SK-N-MC (cell line): Measurements from ENCODE around the gene TPRX2.

Experiments used
- EZH2 ChIP-seq: fragments of 200-600 bp; sonication (generic); IDR thresholded peaks from one replicate; pipeline ENCODE4 v1.6.1; 2017; ENCODE audit warnings: antibody characterized with exemption
- POLR2AphosphoS5 ChIP-seq: IDR thresholded peaks from 2 replicates; pipeline ENCODE4 v1.6.1; 2012; ENCODE audit warnings: mild to moderate bottlenecking, low read depth, low read length, borderline replicate concordance

DNA sequence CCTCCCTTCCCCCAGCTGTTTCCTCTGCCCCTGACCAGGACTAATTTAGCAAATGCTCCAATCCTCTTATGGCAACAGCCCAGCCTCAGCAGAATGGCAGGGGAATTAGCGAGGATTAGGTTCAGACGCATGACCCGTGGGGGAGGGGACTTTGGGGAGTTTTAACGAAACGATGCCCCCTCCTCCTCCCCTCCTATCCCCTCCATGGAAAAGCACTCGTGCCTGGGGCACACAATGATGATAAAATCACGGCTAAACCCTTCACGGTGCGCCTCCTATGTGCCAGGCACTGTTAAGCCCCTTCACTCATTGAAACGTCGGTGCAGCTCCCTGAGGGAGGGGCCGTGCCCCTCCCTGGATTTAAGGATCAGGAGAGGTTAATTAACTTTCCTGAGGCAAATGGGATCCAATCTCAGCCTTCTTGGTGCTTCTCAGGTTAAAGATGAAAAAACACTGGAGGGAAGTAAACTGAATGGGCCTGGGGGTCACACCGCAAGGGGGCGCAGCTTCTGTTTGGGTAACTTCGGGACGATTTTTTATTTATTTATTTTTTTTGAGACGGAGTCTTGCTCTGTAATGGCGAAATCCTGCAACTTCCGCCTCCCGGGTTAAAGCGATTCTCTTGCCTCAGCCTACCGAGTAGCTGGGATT, 10.1 kb upstream of the TPRX2 start:
- TF ChIP-seq POLR2AphosphoS5, result no peak
- no peak for TF ChIP-seq EZH2
